ENCODE results near the gene ACSL5. TPM values are rescaled to one million over a fixed set of nuclear protein-coding genes. Genes with fewer than 3 reads are reported as not detected.

ACSL5 gene, protein sequence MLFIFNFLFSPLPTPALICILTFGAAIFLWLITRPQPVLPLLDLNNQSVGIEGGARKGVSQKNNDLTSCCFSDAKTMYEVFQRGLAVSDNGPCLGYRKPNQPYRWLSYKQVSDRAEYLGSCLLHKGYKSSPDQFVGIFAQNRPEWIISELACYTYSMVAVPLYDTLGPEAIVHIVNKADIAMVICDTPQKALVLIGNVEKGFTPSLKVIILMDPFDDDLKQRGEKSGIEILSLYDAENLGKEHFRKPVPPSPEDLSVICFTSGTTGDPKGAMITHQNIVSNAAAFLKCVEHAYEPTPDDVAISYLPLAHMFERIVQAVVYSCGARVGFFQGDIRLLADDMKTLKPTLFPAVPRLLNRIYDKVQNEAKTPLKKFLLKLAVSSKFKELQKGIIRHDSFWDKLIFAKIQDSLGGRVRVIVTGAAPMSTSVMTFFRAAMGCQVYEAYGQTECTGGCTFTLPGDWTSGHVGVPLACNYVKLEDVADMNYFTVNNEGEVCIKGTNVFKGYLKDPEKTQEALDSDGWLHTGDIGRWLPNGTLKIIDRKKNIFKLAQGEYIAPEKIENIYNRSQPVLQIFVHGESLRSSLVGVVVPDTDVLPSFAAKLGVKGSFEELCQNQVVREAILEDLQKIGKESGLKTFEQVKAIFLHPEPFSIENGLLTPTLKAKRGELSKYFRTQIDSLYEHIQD
- 61.0 and 62.7 TPM in 2 replicates for total RNA-seq

DNA sequence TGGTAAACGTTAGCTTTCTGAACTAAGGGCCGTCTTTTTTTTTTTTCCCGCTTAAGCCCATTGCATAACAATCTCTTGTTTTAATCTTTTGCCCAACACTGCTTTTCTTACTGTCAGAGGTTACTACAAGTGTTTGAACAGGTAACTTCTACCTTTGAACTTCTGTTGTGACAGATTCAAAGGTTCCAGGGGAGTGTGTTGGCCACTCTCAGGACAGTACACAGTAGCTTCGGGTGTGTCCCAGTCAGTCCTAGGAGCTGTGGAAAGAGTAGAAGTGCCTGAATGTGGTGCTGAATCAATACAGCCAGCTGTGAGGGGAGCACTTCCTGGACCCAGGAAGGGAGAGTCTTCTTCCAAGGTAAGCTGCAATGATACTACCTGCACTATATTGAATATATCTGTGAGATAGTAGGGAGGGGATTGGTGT is at the start of gene ACSL5:
TSS of gene ACSL5 (plus strand) at position 205 of the 427 bp plus-strand sequence. CDS start 20,831 bp downstream, outside the sequence.
- intact Hi-C loops (cut with micrococcal nuclease) = no loop called here

DNA sequence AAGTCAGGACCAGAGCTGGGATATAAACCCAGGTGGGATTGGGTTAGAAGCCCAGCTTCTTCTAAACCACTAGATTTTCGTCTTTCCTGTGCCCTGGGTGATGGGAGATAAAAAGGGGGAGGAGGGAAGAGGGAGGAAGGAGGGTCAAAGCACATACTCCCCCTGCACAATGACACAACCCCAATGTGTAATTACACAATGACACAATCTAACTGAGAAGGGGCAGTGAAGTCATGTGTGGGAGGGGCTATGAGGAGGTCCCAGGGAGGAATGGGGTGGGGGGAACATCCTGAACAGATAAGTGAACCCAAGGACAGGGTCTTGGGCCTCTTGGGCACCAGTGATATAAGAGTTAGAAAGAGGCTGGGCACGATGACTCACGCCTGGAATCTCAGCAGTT is 46.2 kb upstream of the ACSL5 start:
- intact Hi-C loops (cut with micrococcal nuclease) = no loop called here

DNA sequence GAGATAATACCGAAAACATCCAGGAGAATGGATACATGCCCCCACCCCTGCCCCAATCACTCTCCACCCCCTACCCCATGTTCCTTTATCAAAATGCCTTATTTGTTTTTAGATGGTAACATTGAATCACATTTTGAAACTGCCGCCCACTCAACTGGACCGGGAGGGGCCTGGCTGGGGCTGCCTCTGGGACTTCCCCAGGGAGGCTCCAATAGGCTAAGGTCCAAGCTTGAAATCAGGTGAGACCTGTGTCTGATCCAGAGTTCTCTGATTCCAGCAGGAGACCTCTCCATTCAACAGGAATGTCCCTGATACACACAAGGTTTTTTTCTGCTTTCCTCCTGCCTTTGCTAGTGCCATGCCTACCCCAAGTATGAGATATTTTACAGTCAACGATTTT is 43.8 kb upstream of the ACSL5 start:
- intact Hi-C loops (cut with micrococcal nuclease) = no loop called here

DNA sequence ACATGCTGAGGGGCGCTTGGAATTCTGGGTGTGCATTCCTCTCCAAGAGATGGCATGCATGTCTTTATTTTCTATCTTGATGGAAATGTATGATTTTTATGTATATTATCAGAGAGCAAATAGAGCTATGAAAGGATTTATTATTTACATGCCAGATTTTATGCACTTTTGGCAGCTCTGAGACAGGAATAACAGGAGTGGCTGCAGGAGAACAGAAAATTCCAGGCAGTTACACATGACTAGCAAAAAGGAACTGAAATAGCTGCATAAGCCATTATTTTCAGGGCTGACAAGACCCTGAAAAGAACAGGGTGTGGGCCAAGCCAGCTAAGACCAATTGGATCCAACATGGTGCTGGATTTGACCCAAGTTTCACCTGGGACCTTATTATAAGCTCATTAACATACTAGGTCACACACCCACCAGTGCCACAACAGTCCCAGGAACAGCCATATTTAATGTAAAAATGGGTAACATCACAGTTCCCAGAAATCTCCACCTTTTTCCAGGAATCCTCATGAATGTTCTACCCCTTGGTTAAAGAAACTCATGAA is 43.2 kb upstream of the ACSL5 start:
- intact Hi-C loops (cut with micrococcal nuclease) = no loop called here

DNA sequence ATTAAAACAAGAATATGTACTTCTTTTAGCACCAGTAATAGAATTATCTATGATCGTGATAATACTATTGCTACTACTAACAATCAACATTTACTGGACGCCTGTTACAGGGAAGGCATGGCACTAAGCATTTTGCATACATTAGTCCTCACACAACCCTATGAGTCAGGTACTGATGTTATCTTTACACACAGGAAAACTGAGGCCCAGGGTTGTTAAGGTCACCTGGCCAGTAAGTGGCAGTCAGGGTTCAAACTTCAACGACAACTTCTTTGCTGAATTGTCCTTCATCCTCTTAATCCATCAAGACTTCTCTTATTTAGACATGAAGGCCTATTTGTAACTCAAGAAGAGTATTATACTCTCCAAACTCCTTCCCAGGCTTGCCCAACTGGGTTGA is 41.9 kb upstream of the ACSL5 start:
- intact Hi-C loops (cut with micrococcal nuclease) = no loop called here

DNA sequence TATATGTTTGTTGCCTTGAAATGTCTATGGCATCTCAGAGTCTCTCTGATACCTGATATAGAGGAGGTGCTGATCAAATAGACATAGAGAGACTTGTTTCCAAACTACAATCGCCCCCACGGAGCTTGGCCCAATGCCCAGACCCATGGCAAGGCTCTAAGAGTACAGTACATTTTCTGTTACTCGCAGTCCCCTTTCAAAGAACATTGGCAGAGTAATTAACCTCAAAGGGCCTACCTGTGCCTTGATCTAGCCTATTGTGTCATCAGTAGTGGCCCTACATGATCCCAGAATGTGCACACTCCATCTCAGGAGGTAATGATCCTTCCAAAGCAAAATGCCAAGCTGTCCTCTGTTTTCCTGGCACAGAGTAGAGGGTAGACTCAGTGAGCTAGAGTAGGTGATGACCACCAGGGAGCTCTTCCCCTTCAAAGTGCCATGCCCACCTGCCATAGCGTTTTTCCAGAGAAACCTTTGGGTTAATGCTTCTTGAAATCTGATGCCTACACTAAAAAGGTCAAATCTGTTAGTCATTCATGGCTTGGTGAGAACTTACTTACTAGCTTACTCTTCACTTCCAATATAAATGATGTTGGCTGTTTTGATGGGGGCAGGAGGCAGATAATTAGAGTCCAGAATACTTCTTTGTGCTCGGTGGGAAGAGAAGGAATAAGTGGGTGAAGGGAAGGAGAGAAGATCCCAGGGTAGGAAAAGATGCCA is 41.2 kb upstream of the ACSL5 start:
- intact Hi-C loops (cut with micrococcal nuclease) = no loop called here

DNA sequence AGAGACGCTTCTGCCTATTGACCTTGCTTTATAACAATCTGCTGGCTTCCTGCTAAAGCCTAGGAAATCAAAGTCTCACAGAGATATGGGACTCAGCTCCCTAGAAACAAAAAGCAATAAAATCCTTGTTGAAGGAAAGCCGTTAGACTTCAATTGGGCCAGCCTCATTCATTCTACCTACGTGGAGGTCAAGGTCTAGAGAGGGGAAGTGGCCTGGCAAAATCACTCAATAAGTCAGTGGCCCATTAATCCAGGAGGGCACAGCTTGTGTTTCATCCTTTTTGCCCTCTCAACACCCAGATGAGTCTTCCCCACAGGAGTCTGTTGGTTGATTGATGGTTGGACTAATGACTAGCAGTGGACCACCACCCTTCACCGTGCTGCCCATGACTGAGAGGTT is 40.5 kb upstream of the ACSL5 start:
- intact Hi-C loops (cut with micrococcal nuclease) = no loop called here

DNA sequence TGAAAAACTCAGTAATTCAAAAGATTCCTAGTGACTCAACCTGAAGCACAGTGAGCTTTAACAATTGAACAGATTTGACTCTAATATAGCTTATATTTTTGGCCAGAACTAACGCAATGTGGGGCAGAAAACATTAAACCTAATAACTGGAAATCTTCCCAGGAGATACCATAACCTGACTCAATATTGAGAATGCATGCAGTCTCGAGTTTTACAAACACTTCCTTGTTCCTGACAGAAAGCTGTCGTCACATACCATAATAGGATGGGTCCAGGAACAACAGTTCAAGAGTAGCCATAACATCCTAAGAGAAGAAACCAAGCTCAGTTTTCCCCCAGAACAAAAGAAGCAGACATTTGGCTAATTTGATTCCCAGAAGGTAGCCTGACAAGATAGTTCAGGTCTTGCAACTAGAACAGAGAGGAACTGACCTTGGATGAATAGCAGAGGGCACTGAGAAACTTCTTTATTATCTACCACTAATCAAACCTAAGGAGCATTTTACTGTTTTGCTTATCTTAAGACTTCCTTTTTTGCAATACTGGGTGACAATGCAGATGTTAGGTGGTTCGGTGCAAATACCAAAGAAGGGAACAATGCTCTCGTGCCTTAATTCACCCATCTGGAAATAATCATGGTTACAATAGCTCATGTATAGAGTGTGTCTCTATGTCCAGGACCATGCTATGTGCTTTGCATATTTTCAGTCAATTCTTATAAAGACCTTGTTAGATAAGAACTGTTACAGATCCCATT is 38.6 kb upstream of the ACSL5 start:
- intact Hi-C loops (cut with micrococcal nuclease) = no loop called here

DNA sequence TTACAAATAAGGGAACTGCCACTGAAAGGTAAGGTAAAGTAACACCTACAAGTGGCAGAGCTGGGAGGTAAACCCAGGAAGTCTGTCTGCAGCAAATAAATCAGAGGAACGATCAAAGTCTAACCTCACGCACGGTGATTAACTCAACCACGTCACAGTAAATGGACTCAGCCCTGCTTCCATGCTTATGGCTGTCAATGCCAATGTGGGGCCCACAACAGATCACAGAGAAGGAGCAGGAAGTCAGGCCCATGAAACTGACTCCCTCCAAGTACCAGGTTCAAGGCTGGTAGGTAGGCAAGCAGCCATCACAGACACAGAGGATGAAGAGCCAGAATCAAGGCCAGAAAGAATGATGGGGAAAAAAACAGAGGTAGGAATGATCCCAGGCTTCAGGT is 38.0 kb upstream of the ACSL5 start:
- intact Hi-C loops (cut with micrococcal nuclease) = no loop called here

DNA sequence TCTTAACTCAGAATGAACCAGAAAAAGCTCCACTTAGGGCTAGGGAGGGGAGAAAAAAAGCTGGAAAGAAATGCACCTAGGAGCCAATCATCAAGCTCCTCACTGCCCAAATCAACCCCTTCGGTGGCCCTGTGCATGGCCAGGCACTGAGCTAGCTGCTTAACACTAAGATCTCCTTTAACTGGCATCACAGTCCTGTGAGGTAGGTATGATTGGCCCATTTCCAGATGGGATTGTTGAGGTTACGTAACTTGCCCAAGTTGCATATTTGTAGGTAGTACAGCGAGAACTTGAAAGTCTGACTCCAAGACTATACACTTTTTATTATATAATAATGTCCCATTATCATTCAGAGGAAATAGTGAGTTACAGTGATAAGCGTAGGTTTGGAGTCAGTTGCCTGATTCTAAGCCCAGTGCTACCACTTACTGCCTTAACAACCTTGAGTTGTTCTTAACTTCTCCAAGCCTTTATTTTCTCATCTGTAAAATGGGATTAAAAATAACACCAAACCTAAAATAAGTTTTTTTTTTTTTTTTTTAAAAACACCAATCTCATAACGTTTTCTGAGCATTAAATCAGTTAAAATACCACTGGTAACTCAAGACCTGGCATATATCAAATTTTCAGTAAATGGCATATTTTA is 37.2 kb upstream of the ACSL5 start:
- intact Hi-C loops (cut with micrococcal nuclease) = no loop called here

DNA sequence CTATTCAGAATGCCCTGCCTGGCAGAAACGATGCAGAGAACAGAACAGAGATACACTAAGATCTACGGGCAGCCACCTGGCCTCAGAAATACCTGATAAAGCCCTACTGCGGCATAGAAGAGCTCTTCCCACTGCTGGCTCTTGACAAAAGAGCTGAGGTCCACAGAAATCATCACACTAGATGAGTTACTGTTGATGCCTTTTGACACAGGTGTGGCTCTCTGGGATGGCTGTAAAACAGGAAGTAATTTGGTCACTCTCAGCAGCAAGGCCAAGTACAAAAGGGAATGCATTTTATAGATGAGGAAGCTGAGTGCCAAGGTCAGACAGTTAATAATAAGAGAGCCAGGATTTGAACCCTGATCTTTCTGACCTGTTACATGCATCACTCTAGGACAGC is 35.0 kb upstream of the ACSL5 start:
- intact Hi-C loops (cut with micrococcal nuclease) = no loop called here

DNA sequence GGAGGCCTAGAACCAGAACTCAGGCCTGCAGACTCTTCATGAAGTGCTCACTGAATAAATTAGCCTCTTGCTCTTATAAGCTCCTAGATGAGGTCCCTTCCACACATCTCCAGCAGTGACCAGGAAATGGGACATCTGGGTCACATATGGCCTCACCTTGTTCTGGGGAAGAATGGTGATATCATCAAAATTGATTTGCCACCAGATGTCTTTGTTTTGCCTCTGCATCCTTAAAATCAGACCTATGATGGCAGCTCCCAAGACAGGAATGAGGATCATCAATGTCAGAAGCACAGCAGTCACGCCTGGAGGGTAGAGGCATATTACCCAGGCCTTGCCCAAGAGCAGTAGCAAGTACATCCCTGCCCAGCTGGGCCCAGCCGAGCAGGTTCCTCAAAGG is 33.3 kb upstream of the ACSL5 start:
- intact Hi-C loops (cut with micrococcal nuclease) = no loop called here

DNA sequence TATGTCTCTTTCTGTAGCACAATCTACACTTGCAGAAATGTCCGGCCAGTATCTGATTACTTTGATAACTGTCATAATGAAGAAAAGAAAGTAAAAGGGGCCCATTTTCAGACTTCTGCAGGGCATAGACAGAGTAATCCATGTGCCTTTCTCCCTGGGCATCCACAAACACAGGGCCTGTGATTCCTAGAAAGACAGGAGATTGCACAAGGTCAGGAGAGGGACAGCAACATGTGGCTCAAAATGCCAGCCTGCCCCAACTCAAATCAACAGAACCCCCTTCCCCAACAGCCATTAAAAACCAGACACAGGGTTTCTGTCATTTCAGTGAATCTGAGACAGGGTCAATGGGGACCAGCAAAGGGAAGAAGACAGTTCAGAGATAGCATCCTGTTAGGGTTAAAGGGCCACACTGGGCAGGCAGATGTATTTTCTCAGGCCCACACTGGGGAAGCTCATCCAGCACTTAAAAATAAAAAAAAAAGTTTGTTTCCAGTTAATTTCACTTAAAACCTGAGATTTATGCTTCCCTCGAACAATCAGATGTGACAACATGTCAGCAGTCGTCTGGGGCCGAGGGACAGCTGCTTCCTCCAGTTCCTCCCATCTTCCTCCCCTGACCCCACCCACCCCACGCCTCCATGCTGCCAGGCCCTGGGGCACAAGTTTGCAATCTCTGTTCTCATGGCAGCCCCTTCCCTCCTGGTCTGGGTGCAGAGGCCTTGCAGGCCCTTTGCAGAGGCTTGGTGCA is 30.7 kb upstream of the ACSL5 start:
- intact Hi-C loops (cut with micrococcal nuclease) = no loop called here

DNA sequence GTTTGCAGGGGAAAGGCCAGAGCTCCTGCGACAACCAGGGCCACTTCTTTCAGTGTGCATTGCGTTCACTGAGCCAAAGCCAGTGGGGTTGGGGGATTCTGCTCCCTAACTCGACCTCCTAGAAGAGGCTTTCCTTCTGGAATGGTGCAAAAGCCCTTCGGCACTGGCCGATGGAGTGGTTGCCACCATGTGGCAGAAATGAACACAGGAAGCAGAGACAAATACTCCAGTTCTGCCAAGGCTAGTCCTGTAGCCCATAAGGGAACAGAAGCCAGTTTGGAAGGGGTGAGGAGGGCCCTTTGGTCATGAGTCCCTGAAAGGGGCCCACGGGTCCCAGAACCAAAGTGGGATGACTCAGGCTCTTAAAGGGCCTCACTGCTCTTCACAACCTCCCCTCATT is 29.7 kb upstream of the ACSL5 start:
- intact Hi-C loops (cut with micrococcal nuclease) = no loop called here

DNA sequence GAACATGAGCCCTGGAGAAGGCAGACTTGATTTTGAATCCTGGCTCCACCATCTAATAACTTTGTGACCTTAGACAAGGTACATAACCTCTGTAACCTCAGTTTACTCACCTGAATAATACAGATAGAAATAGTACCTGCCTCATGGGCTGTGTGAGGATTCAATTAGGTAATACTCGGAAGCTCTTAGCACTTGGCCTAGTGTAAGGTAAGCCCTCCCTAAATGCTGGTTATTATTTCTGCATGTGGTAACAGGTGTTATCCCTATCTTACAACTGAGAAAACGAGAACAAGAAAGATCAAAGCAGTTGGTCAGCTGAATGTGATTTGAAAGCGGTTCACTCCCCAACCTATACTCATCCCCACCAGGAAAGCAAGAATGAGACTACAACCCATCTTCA is 28.7 kb upstream of the ACSL5 start:
- intact Hi-C loops (cut with micrococcal nuclease) = no loop called here

DNA sequence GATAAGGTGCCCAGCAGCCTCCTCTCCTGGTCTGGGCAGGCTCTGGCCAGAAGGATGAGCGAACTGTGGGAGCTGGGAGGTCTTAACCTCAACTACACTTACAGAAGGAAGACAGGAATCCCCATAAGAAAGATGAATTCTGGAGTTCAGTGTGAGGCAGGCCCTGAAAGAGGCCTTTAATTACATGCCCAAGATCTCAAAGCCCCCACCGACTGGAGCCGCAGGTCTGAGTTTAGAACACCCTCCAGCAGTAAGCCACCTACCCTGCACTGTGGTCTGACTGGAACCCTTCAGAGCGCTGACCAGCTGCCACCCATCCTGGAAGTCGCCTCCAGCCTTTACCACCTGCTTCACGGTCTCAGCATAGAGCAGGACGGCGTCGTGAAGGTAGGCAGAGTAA is 28.2 kb upstream of the ACSL5 start:
- intact Hi-C loops (cut with micrococcal nuclease) = no loop called here

DNA sequence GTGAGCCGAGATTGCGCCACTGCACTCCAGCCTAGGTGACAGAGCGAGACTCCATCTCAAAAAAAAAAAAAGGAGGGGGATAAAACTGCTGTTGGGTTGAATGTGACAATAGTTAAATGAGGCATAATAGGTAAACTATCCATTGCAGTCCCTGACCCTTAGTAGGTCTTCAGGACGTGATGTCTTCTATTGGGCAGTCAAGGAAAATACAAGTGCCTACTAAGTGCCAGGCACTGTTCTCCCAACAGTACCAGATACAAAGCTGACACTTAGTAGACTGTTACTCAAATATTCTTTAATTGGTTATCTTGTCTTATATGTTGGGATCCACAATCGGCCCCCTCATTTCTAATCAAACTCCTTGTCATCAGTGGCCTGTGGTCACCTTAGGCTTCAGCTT is 27.1 kb upstream of the ACSL5 start:
- intact Hi-C loops (cut with micrococcal nuclease) = no loop called here

DNA sequence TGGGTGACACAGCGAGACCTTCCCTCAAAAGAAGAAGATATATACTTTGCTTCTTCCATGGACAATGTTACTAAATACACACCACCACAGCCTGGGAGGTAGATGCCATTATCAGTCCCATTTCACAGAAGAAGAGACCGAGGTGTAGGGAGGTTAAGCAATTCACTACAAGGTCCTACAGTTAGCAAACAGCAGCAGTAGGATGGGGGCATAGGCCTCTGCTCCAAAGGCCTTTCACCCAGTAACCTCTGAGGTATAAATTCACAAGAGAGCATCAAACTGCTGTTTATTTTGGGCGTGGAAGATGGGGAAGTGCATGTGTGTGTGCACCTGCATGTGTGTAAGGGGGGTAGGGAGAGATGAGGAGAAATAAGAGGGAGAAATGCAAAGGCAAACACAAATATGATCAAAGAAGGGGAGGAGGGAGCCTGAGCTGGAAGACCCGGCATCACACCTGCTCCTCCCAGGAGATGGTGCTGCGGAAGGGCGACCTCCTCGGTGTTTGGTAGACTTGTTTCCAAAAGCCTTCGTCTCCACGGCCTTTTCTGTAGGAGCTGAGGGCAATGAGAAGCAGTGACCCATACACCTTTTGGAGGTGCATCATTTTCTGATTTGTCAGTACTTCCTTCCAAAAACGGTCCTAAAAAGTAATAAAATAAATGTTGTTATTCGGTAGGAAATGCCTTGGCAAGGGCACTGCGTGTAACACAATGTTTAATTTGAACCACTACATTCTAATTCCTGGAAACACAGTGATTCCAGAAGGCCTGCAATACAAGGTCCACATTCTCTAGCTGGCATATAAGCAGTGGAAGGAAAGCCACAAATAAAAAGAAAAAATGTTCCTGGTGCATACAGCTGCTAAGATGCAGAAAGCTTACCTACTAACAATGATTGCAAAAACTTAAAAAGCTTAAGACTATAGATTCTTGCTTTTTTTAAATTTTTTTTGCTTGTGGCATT is 25.9 kb upstream of the ACSL5 start:
- intact Hi-C loops (cut with micrococcal nuclease) = no loop called here

DNA sequence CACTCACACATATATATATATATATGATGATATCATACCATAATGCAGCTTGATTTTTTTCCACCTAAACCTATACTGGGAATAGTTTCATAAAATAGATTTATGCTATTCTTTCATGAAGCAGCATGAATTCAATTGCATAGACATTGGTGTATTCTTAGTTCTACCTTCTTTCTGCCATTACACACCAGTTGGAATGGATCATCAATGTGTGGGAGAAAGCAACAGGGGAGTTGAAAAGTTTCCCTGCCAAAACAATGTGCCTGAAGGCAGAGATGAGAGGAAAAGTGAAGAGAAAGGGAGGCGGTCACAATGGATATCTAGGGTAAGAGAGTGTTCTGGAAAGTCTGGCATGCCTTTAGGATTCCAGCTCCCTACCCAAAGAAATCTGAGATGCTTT is 25.2 kb upstream of the ACSL5 start:
- intact Hi-C loops (cut with micrococcal nuclease) = no loop called here

Measured in T-helper 2 cell treated with Interferon-gamma antibody and Interleukin-4, amounts not matched to agents 100 ng/mL and 5 ng/mL, for 36 hours (primary cell).